Right atrium auricular region (tissue), 2 donors: Measurements from ENCODE around the gene APOBEC3G. TPM values are rescaled to one million over a fixed set of nuclear protein-coding genes. Genes with fewer than 3 reads are reported as not detected.

Experiments
- DNase-seq: peaks from one replicate; pipeline ENCODE4 v3.0.0-alpha.2; 2019; ENCODE audit warnings: low spot score
- H3K27ac ChIP-seq, 2 donors: fragments of 200-600 bp; sonication (generic); 1 replicate in 1 of 2; 2 replicates in 1 of 2; pipeline ENCODE4 v1.5.1; 2016 to 2019
- H3K27me3 ChIP-seq, 2 donors: fragments of 200-600 bp; sonication (generic); one replicate each; pipeline versions ENCODE4 v1.5.1 to v1.6.0; 2017 to 2019
- H3K36me3 ChIP-seq: fragments of 200-600 bp; sonication (generic); one replicate; pipeline ENCODE4 v1.5.1; 2016
- H3K4me1 ChIP-seq, 2 donors: fragments of 200-600 bp; sonication (generic); one replicate each; pipeline versions ENCODE4 v1.5.1 to v1.6.0; 2017 to 2019
- H3K4me3 ChIP-seq, 2 donors: fragments of 200-600 bp; sonication (generic); 1 replicate in 1 of 2; 2 replicates in 1 of 2; pipeline ENCODE4 v1.5.1; 2017 to 2019; ENCODE audit warnings: mild to moderate bottlenecking in 1 of 2, moderate library complexity in 1 of 2
- H3K9me3 ChIP-seq, 2 donors: fragments of 200-600 bp; sonication (generic); one replicate each; pipeline ENCODE4 v1.5.1; 2019
- total RNA-seq, 2 donors: library from RNA; depleted of rRNA; stranded (reverse); fragments of >200 nt; gene quantifications; one replicate each; pipeline ENCODE4 v1.1.0, GENCODE V29; 2016
- TF ChIP-seq, protein P1 (sequence below), 2 donors: fragments of 200-600 bp; sonication (generic); IDR thresholded peaks; one replicate each; pipeline ENCODE4 v1.5.1; 2019; ENCODE audit warnings: antibody characterized with exemption in 2 of 2

Gene APOBEC3G
- total RNA-seq, 2 donors from 2014 or later = 2.5 to 3.2 TPM

- H3K9me3 ChIP-seq = no peaks in the 10 kb centered on the region
- H3K36me3 ChIP-seq = no peaks in the 10 kb centered on the region
- H3K4me3 ChIP-seq = no peak overlapping the region
- H3K27me3 ChIP-seq = no peaks in the 10 kb centered on the region
- no peak overlapping the region for H3K27ac ChIP-seq
- no peak for DNase-seq
- H3K4me1 ChIP-seq = peaks cover 0 to 9% of the 10 kb centered on the region in 2 donors
- TF ChIP-seq, protein P1, sequence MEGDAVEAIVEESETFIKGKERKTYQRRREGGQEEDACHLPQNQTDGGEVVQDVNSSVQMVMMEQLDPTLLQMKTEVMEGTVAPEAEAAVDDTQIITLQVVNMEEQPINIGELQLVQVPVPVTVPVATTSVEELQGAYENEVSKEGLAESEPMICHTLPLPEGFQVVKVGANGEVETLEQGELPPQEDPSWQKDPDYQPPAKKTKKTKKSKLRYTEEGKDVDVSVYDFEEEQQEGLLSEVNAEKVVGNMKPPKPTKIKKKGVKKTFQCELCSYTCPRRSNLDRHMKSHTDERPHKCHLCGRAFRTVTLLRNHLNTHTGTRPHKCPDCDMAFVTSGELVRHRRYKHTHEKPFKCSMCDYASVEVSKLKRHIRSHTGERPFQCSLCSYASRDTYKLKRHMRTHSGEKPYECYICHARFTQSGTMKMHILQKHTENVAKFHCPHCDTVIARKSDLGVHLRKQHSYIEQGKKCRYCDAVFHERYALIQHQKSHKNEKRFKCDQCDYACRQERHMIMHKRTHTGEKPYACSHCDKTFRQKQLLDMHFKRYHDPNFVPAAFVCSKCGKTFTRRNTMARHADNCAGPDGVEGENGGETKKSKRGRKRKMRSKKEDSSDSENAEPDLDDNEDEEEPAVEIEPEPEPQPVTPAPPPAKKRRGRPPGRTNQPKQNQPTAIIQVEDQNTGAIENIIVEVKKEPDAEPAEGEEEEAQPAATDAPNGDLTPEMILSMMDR (IDR thresholded peaks at IDR 0.05) = no peak
Measured at GRCh38 chr22:39094717-39095389, 17.8 kb downstream of the APOBEC3G start.

GRCh38 chr22:39095971-39096370 is 18.9 kb downstream of the APOBEC3G start:
- TF ChIP-seq, protein P1 (IDR thresholded peaks at IDR 0.05) = no peak
- H3K27me3 ChIP-seq = no peaks in the 10 kb centered on the region
- H3K4me3 ChIP-seq = no peak overlapping the region
- no peak for DNase-seq
- H3K27ac ChIP-seq = no peak overlapping the region
- peaks cover 0 to 9% of the 10 kb centered on the region in 2 donors for H3K4me1 ChIP-seq
- no peaks in the 10 kb centered on the region for H3K9me3 ChIP-seq
- no peaks in the 10 kb centered on the region for H3K36me3 ChIP-seq

DNA sequence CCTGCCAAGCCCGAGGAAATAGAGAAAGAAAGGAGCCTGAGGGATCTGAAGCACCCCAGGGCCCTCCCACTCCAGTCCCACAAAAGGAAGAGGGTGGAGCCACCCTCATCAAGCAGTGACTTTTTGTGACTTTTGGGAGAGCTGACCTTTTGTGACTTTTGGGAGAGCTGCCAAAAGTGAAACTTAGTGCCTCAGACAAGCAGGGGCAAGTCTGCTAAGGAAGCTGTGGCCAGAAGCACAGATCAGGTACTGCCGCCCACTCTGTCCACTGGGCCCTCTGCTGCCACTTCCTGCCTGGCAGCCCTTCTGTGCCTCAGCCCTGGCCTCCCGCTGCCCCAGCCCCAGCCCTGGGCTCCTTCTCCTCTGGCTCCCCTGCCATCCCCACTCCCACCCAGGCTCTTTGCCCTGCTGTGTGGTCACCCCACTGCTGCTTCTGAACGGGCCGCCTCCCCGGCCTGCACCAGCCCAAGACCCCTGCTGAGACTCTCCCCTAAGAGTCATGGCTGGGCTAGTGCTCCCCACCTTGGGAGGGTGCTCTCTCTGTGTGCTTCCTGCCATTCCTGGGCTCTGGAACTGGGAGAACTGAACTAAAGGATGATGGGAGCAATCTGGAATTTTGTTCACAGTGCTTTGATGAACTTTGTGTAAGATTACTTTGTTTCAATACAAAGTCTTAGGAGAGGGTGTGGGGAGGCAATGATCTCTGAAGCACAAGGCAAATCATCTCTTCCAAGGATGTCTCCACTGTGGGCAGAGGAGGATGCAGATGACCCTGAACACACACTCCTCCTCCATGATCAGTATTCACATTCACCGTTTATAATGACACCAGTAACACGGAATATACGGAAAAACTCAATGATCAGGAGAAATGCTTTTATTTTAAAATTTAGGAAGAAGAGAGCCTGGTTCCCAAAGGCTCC is 20.3 kb downstream of the APOBEC3G start, which contains the start of gene APOBEC3H:
APOBEC3H (plus strand) TSS at position 147 of the 923 bp plus-strand sequence. CDS start 3,035 bp downstream, outside the sequence.
- Histone ChIP-seq H3K4me1 (peaks cover 0 to 9% of the 10 kb centered on the region in 2 donors), H3K9me3 (no peaks in the 10 kb centered on the region), H3K4me3 (no peak within 1 kb of the TSS), H3K27me3 (no peaks in the 10 kb centered on the region), H3K36me3 (no peaks in the 10 kb centered on the region), H3K27ac (peak within 1 kb of the TSS in 1 of 2 donors; percentile 14)
- no peak for DNase-seq
- TF ChIP-seq, protein P1 (IDR thresholded peaks at IDR 0.05) = no peak

- H3K27me3 ChIP-seq = no peaks in the 10 kb centered on the region
- DNase-seq = no peak
- H3K27ac ChIP-seq = no peak overlapping the region
- H3K4me1 ChIP-seq = peaks cover 0 to 9% of the 10 kb centered on the region in 2 donors
- H3K4me3 ChIP-seq = no peak overlapping the region
- H3K9me3 ChIP-seq = no peaks in the 10 kb centered on the region
- TF ChIP-seq, protein P1 (IDR thresholded peaks at IDR 0.05) = no peak
- H3K36me3 ChIP-seq = no peaks in the 10 kb centered on the region
Measured at GRCh38 chr22:39098026-39098425, 21.0 kb downstream of the APOBEC3G start.

- Histone ChIP-seq H3K36me3 (no peaks in the 10 kb centered on the region), H3K4me1 (peaks cover 0 to 9% of the 10 kb centered on the region in 2 donors), H3K27ac (no peak overlapping the region), H3K27me3 (no peaks in the 10 kb centered on the region), H3K4me3 (no peak overlapping the region), H3K9me3 (no peaks in the 10 kb centered on the region)
- TF ChIP-seq, protein P1 (IDR thresholded peaks at IDR 0.05) = no peak
- no peak for DNase-seq
Measured at GRCh38 chr22:39098576-39098975, 21.5 kb downstream of the APOBEC3G start.
